DMS 273 (cell line): Measurements from ENCODE around the gene RBP4.
A peak's percentile ranks its signal among the peaks of the same experiment; 100 is the strongest.
"Not testable (repeated sequence)": the region's sequence is repeated elsewhere in the genome, so short reads cannot be mapped to it uniquely, and the experiment has no call there.

Experiments
- DNase-seq: peaks from one replicate; lab custom pipeline; 2025; ENCODE audit not compliant: unreplicated experiment; lab: John Stamatoyannopoulos, UW

RBP4 gene

DNA sequence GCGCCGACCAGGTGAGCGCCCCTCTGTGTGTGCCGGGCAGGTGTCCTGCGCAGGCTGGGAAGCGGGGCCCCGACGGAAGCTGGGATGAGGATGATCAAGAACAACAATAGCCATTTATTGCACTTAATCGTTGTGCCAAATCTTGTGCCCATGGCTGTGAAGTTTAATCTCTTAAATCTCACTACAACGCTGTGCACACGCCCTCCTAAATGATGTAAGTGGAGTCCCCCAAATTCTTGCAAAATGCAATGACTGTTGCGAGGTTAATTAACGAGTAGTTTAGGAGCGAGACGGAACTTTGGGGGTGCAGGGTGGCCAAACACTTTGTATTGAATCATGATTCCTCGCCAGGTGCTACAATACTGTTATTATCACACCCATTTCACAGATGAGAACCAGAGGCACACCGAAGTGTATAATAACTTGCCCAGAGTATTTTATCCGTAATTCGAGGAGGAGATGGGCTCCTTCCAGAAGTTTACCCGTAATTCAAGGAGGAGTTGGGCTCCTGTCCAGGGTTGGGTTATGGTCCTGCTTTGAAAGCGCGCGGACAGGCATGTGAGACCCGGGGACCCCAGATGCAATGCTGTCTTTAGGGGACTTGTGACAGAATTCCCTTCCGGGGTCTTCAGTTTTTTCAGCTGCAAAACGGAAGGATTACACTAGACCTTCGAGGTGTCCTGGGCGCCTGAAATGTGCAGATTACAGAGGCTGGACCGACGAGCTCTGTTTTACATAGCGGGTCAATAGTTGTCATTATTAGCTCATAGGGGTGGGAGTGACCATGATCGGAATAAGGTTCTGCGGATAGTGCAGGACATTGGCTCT, 33.5 kb downstream of the RBP4 start:
- no peak for DNase-seq

DNA sequence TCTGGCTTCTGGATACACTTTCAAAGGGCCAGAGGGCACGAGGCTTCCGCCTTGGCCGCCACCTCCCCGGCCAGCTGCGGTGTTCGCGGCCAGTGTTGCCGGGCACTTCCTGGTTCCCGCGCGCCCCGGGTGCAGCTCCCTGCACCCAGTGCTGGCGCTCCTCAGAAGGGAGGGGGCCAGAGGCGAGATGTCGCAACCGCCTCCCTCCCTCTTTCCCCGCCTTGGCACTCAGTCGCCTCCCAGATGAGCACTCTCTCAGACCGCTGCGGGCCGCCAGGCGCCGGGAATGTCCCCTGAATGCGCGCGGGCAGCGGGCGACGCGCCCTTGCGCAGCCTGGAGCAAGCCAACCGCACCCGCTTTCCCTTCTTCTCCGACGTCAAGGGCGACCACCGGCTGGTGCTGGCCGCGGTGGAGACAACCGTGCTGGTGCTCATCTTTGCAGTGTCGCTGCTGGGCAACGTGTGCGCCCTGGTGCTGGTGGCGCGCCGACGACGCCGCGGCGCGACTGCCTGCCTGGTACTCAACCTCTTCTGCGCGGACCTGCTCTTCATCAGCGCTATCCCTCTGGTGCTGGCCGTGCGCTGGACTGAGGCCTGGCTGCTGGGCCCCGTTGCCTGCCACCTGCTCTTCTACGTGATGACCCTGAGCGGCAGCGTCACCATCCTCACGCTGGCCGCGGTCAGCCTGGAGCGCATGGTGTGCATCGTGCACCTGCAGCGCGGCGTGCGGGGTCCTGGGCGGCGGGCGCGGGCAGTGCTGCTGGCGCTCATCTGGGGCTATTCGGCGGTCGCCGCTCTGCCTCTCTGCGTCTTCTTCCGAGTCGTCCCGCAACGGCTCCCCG, 34.4 kb downstream of the RBP4 start, which contains the start of gene FFAR4:
Gene FFAR4, plus strand, starts transcription at position 231 of the 842 bp plus-strand sequence. Its CDS starts 56 bp downstream, at position 287.
- peak; percentile 56 for DNase-seq

DNA sequence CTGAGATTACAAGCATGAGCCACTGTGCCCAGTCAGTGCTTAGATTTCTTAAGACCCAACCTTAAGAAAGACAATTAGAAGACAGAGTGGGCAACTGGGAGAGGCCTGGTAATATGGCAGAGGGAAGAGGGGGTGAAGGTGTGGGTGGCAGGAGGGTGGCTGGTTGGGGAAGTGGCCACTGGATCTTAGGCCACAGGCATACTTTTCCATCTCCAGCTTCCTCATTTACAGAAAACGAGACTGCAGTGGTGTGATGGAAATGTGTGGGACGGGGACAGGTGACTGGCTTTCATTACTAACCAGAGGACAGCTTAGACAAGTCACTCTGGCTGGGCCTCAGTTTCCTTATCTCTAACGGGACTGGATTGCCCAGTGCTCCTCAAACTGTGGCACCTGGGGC, 35.6 kb downstream of the RBP4 start:
- no peak for DNase-seq

- DNase-seq = no peak
Measured at GRCh38 chr10:93560541-93560940, 40.5 kb downstream of the RBP4 start.

- no peak for DNase-seq
Measured at GRCh38 chr10:93559490-93559889, 41.5 kb downstream of the RBP4 start.

GRCh38 chr10:93554760-93555432, 46.1 kb downstream of the RBP4 start:
- peak; percentile 81 for DNase-seq

DNA sequence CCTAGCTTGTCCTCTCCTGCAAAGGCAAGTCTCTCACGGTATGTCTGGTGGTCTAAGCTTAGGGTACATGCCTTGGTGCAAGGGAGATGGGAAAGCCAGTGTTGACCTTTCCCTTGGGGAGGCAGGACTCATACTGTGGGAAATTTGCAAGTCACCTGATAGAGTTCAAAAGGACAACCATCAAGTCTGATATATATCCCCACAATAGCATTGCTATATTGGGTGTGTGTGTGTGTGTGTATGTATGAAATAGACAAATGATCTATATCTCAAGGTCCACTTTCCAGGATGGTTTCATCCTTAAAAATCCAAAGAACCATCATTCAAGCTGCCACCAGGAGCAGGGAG, 46.7 kb downstream of the RBP4 start:
- no peak for DNase-seq

DNA sequence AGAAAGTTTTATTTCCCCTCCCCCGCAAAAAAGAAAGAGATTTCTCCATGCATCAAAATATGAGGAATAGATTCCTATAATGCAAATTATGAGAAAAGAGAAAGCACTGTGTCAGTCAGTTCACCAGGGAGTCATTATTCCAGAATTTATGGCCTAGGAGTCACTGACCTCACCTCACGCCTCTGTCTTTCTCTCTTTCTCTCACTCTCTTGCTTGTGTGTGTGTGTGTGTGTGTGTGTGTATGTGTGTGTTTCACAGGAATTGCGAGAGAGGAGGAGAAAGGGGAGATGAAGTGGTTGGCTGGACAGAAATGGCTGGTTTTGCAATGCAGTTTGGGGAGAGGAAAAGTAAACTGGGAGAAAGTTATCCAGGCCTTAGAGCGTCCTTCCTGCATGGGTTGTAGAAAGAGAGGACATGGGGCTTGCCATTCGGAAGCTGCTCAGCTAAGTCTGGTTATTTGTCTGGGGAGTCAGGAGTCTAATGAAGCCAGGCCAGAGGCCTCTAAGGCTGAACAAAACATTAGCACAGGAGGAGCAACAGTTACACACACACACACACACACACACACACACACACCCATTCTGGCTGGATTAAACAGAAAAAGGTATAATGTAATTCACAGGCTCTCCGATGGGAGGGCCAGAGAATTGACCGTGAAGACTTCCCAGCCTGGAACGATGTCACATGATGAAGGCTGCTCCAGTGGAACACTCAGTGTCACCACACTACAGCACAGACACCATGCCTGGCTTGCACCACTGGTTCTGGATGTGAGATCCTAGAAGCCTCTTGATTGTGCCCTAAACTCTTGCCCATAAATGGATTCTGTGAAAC, 47.3 kb downstream of the RBP4 start:
- DNase-seq = no peak

DNA sequence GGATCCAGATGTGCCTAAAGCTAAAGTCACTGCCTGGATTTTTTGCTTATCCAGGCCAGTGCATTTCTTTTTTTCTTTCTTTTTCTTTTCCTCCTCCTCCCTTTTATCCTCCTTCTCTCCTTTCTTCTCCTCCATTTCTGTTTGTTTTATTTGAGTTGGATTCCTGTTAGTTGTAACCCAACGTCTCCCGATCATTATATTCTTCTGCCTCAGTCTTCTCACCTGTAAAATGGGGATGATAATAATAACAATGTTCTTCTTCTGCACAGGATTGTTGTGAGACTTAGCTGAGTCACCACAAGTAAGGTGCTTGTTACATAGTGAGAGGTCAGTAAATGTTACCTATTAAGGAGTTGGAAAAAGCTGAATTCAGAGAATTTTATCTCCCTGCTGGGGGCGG, 48.3 kb downstream of the RBP4 start:
- DNase-seq = no peak

DNA sequence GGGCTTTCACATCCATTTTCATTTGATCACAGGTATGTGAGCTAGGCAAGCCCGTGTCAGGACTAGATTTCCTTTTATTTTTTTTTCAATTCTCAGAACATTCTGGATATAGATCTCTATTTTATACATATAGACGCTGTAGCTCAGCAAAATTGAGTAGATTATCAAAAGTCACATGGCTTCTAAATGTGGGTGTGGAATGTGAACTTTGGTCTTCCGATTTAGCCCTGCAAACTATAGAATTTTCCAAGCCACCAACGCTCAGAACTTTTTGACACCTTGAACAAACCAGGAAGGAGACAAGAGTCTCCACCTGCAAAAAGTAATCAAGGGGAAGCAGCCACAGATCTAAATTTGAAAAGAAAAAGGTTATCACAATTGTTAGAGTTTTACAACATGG, 50.4 kb downstream of the RBP4 start:
- DNase-seq = no peak

DNA sequence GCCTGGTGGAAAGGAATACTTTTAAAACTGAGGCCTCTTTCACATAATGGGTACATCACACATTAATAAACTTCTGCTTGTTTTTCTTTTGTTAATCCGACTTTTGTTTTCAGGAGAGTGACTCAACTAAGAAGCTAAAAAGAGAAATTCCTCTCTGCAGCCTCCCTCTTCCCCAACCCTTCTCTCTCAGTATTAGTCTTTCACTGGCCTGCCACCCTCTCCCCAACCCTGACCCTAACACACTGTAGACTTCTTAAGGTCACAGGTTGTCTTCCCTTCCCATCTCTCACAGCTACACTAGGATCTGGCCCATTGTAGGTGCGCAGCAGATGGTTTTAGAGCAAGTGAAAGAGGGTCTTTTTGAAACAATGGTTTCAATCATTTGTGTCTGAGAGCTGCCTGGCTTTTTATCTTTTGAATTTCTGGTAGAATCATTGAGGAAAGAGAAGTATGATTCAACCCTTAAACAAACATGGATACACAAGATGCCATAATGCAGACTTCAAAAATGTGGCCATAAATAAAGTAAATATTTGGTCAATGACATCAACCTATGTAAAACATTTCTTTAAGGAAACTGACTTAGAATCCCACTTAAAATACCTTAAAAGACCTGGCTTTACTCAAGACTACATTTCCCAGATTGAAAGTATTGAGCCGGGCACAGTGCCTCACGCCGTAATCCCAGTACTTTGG, 52.5 kb downstream of the RBP4 start:
- no peak for DNase-seq

- DNase-seq = no peak
Measured at GRCh38 chr10:93547522-93547921, 53.5 kb downstream of the RBP4 start.

GRCh38 chr10:93546995-93547394, 54.0 kb downstream of the RBP4 start:
- DNase-seq = not testable (repeated sequence)

DNA sequence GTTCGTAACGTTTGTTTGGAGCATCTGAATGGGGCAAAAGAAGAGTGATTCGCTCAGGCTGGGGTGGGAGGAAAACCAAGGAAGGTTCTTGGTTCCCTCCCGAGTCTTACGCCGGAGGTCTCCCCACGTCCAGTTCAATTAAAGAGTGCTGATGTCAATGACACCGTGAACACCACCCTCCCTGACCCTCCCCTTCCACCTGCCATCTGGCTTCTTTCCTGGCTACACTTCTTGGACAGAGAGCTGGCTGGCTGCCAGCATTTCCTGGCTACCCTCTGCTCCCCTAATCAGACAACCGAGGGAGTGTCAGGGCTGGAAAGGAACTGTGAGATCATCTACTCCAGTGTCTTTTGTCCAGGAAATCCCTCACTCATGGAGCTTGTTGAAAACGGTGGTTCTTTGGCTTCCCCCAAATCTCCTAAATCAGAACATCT, 58.7 kb downstream of the RBP4 start:
- peak; percentile 95 for DNase-seq
